Measurements from ENCODE around the gene GIT2.

The GIT2 gene

GRCh38 chr12:109968801-109969200 is 27.4 kb downstream of the GIT2 start:
- TF ChIP-seq CTCF (IDR thresholded peaks at IDR 0.05; ENCODE audit: low read depth, low read length) = no peak
- no peak for DNase-seq (ENCODE audit: extremely low read depth, low read depth)

- DNase-seq (ENCODE audit: extremely low read depth, low read depth) = no peak
- no peak for TF ChIP-seq CTCF (IDR thresholded peaks at IDR 0.05; ENCODE audit: low read depth, low read length)
Measured at GRCh38 chr12:109968032-109968420, 28.1 kb downstream of the GIT2 start.

- DNase-seq (ENCODE audit: extremely low read depth, low read depth) = no peak
- TF ChIP-seq CTCF (IDR thresholded peaks at IDR 0.05; ENCODE audit: low read depth, low read length) = no peak
Measured at GRCh38 chr12:109967383-109968031, 28.7 kb downstream of the GIT2 start.

GRCh38 chr12:109966546-109966945 is 29.6 kb downstream of the GIT2 start:
- TF ChIP-seq CTCF (IDR thresholded peaks at IDR 0.05; ENCODE audit: low read depth, low read length) = no peak
- no peak for DNase-seq (ENCODE audit: extremely low read depth, low read depth)

- no peak for DNase-seq (ENCODE audit: extremely low read depth, low read depth)
- TF ChIP-seq CTCF (IDR thresholded peaks at IDR 0.05; ENCODE audit: low read depth, low read length) = no peak
Measured at GRCh38 chr12:109963743-109964429, 32.3 kb downstream of the GIT2 start.

- no peak for DNase-seq (ENCODE audit: extremely low read depth, low read depth)
- TF ChIP-seq CTCF (IDR thresholded peaks at IDR 0.05; ENCODE audit: low read depth, low read length) = no peak
Measured at GRCh38 chr12:109963330-109963729, 32.8 kb downstream of the GIT2 start.

- DNase-seq (ENCODE audit: extremely low read depth, low read depth) = no peak
- TF ChIP-seq CTCF (IDR thresholded peaks at IDR 0.05; ENCODE audit: low read depth, low read length) = no peak
Measured at GRCh38 chr12:109962398-109962797, 33.8 kb downstream of the GIT2 start.
